GM23338 (cell line): ENCODE measurements around the gene SORCS2. TPM values are rescaled to one million over a fixed set of nuclear protein-coding genes. Genes with fewer than 3 reads are reported as not detected.

Source experiments
- CREB1 ChIP-seq: fragments of 250-450 bp; sonication (Bioruptor Pico); IDR thresholded peaks from 2 replicates; pipeline ENCODE4 v1.5.0; 2020; ENCODE audit warnings: low read depth, mild to moderate bottlenecking, moderate library complexity
- JUNB ChIP-seq: IDR thresholded peaks from one replicate; pipeline ENCODE4 v1.6.1; 2016; ENCODE audit warnings: antibody characterized with exemption; ENCODE audit not compliant: unreplicated experiment
- STAT1 ChIP-seq: IDR thresholded peaks from one replicate; pipeline ENCODE4 v1.6.1; 2016; ENCODE audit warnings: antibody characterized with exemption; ENCODE audit not compliant: unreplicated experiment
- ZNF331 ChIP-seq: fragments of 250-450 bp; sonication (Bioruptor Pico); IDR thresholded peaks from 2 replicates; pipeline ENCODE4 v1.5.0; 2020; ENCODE audit warnings: low read depth, mild to moderate bottlenecking, moderate library complexity
- polyA plus RNA-seq: library from polyadenylated mRNA; unstranded; fragments of >200 nt; fragmentation: Nextera tagmentation; extraction: Ambion mirVana; gene quantifications from 2 replicates; pipeline ENCODE4 v1.2.1, GENCODE V29; 2016
- total RNA-seq: library from RNA; depleted of rRNA; stranded (reverse); fragments of >200 nt; shearing (Covaris generic); gene quantifications from 2 replicates; pipeline ENCODE4 v1.2.3, GENCODE V29; 2014
- TF ChIP-seq, protein P1 (sequence below): fragments of 250-450 bp; sonication (Bioruptor Pico); IDR thresholded peaks from 2 replicates; pipeline ENCODE4 v1.5.0; 2020; ENCODE audit warnings: mild to moderate bottlenecking, moderate library complexity
- TF ChIP-seq, protein P2 (sequence below): IDR thresholded peaks from one replicate; pipeline ENCODE4 v1.6.1; 2018; ENCODE audit warnings: antibody characterized with exemption; ENCODE audit not compliant: unreplicated experiment
- TF ChIP-seq, protein P3 (sequence below): IDR thresholded peaks from 2 replicates; pipeline ENCODE4 v1.6.1; 2016; ENCODE audit warnings: antibody characterized with exemption

Gene SORCS2
- total and polyA plus RNA-seq, 2 experiments from 2014 or later = 0.47 to 2.4 TPM

DNA sequence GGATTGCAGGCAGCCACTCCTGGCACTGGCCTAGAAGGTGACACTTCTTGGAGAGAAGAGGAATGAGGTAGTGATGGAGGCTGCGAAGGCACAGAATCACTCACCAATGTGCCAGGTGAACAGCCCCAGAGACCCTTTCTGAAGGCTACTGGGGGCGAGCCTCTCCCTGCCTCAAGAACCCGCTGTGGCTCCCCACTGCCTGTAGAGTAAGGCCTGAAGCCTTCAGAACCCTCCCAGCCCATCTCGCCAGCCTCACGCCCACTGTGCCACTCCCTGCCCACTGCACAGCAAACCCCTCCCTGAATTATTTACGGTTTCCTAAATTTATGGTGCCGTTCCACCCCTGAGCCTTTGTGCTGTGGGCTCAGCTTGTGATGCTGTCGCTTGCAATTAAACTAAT, 24.2 kb upstream of the SORCS2 start (continued):
- TF ChIP-seq, protein P1, sequence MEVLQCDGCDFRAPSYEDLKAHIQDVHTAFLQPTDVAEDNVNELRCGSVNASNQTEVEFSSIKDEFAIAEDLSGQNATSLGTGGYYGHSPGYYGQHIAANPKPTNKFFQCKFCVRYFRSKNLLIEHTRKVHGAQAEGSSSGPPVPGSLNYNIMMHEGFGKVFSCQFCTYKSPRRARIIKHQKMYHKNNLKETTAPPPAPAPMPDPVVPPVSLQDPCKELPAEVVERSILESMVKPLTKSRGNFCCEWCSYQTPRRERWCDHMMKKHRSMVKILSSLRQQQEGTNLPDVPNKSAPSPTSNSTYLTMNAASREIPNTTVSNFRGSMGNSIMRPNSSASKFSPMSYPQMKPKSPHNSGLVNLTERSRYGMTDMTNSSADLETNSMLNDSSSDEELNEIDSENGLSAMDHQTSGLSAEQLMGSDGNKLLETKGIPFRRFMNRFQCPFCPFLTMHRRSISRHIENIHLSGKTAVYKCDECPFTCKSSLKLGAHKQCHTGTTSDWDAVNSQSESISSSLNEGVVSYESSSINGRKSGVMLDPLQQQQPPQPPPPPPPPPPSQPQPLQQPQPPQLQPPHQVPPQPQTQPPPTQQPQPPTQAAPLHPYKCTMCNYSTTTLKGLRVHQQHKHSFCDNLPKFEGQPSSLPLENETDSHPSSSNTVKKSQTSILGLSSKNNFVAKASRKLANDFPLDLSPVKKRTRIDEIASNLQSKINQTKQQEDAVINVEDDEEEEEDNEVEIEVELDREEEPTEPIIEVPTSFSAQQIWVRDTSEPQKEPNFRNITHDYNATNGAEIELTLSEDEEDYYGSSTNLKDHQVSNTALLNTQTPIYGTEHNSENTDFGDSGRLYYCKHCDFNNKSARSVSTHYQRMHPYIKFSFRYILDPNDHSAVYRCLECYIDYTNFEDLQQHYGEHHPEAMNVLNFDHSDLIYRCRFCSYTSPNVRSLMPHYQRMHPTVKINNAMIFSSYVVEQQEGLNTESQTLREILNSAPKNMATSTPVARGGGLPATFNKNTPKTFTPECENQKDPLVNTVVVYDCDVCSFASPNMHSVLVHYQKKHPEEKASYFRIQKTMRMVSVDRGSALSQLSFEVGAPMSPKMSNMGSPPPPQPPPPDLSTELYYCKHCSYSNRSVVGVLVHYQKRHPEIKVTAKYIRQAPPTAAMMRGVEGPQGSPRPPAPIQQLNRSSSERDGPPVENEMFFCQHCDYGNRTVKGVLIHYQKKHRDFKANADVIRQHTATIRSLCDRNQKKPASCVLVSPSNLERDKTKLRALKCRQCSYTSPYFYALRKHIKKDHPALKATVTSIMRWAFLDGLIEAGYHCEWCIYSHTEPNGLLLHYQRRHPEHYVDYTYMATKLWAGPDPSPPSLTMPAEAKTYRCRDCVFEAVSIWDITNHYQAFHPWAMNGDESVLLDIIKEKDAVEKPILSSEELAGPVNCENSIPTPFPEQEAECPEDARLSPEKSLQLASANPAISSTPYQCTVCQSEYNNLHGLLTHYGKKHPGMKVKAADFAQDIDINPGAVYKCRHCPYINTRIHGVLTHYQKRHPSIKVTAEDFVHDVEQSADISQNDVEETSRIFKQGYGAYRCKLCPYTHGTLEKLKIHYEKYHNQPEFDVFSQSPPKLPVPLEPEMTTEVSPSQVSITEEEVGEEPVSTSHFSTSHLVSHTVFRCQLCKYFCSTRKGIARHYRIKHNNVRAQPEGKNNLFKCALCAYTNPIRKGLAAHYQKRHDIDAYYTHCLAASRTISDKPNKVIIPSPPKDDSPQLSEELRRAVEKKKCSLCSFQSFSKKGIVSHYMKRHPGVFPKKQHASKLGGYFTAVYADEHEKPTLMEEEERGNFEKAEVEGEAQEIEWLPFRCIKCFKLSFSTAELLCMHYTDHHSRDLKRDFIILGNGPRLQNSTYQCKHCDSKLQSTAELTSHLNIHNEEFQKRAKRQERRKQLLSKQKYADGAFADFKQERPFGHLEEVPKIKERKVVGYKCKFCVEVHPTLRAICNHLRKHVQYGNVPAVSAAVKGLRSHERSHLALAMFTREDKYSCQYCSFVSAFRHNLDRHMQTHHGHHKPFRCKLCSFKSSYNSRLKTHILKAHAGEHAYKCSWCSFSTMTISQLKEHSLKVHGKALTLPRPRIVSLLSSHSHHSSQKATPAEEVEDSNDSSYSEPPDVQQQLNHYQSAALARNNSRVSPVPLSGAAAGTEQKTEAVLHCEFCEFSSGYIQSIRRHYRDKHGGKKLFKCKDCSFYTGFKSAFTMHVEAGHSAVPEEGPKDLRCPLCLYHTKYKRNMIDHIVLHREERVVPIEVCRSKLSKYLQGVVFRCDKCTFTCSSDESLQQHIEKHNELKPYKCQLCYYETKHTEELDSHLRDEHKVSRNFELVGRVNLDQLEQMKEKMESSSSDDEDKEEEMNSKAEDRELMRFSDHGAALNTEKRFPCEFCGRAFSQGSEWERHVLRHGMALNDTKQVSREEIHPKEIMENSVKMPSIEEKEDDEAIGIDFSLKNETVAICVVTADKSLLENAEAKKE (CRISPR knock-in tag) = no peak
- TF ChIP-seq, protein P2, sequence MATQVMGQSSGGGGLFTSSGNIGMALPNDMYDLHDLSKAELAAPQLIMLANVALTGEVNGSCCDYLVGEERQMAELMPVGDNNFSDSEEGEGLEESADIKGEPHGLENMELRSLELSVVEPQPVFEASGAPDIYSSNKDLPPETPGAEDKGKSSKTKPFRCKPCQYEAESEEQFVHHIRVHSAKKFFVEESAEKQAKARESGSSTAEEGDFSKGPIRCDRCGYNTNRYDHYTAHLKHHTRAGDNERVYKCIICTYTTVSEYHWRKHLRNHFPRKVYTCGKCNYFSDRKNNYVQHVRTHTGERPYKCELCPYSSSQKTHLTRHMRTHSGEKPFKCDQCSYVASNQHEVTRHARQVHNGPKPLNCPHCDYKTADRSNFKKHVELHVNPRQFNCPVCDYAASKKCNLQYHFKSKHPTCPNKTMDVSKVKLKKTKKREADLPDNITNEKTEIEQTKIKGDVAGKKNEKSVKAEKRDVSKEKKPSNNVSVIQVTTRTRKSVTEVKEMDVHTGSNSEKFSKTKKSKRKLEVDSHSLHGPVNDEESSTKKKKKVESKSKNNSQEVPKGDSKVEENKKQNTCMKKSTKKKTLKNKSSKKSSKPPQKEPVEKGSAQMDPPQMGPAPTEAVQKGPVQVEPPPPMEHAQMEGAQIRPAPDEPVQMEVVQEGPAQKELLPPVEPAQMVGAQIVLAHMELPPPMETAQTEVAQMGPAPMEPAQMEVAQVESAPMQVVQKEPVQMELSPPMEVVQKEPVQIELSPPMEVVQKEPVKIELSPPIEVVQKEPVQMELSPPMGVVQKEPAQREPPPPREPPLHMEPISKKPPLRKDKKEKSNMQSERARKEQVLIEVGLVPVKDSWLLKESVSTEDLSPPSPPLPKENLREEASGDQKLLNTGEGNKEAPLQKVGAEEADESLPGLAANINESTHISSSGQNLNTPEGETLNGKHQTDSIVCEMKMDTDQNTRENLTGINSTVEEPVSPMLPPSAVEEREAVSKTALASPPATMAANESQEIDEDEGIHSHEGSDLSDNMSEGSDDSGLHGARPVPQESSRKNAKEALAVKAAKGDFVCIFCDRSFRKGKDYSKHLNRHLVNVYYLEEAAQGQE = no peak
- TF ChIP-seq CREB1 (CRISPR knock-in tag) (no peak), ZNF331 (CRISPR knock-in tag) (no peak), STAT1 (no peak), JUNB (no peak)
- TF ChIP-seq, protein P3, sequence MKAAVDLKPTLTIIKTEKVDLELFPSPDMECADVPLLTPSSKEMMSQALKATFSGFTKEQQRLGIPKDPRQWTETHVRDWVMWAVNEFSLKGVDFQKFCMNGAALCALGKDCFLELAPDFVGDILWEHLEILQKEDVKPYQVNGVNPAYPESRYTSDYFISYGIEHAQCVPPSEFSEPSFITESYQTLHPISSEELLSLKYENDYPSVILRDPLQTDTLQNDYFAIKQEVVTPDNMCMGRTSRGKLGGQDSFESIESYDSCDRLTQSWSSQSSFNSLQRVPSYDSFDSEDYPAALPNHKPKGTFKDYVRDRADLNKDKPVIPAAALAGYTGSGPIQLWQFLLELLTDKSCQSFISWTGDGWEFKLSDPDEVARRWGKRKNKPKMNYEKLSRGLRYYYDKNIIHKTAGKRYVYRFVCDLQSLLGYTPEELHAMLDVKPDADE = no peak
